Calu3 (cell line): ENCODE measurements around the gene TCP11L2. TPM values are rescaled to one million over a fixed set of nuclear protein-coding genes. Genes with fewer than 3 reads are reported as not detected.
"Not testable (repeated sequence)": the region's sequence is repeated elsewhere in the genome, so short reads cannot be mapped to it uniquely, and the experiment has no call there.

Experiments
- BruUV-seq: library from RNA; stranded (reverse); fragments of 400-500 nt; replicated peaks from 2 replicates; lab custom pipeline; 2021; lab: Mats Ljungman, UMichigan
- CTCF ChIA-PET: fragments of 300-600 bp; sonication (Branson Sonifier 250); formaldehyde crosslinking; loops from one replicate; lab custom pipeline; 2022; ENCODE audit warnings: antibody characterized with exemption; lab: Charles Lee
- DNase-seq: peaks from one replicate; pipeline ENCODE4 v3.0.0; 2022
- H3K27ac Mint-ChIP-seq: one replicate; pipeline ENCODE4 v1.8.0; 2022; ENCODE audit warnings: mixed read lengths; ENCODE audit not compliant: unreplicated experiment
- H3K27me3 Mint-ChIP-seq: one replicate; pipeline ENCODE4 v1.8.0; 2022; ENCODE audit warnings: mixed read lengths; ENCODE audit not compliant: unreplicated experiment
- H3K36me3 Mint-ChIP-seq: one replicate; pipeline ENCODE4 v1.8.0; 2022; ENCODE audit warnings: mild to moderate bottlenecking, moderate library complexity, mixed read lengths; ENCODE audit not compliant: insufficient read depth, unreplicated experiment
- H3K4me1 Mint-ChIP-seq: one replicate; pipeline ENCODE4 v1.8.0; 2022; ENCODE audit warnings: mild to moderate bottlenecking, low read depth, mixed read lengths; ENCODE audit not compliant: unreplicated experiment
- H3K4me3 Mint-ChIP-seq: one replicate; pipeline ENCODE4 v1.8.0; 2022; ENCODE audit warnings: mild to moderate bottlenecking, low read depth, moderate library complexity, mixed read lengths; ENCODE audit not compliant: unreplicated experiment
- H3K9me3 Mint-ChIP-seq: one replicate; pipeline ENCODE4 v1.8.0; 2022; ENCODE audit warnings: low read depth, mixed read lengths; ENCODE audit not compliant: unreplicated experiment
- intact Hi-C: fragments of 100-400 bp; cut with micrococcal nuclease; formaldehyde crosslinking; loops from one replicate; pipeline ENCODE4 v1.10.0; 2022; ENCODE audit not compliant: unreplicated experiment
- total RNA-seq: library from RNA; stranded (reverse); gene quantifications from 2 replicates; pipeline ENCODE4 v1.2.3, GENCODE V29; 2022
- TF ChIP-seq, protein P1 (sequence below): fragments of 200-600 bp; IDR thresholded peaks from one replicate; pipeline ENCODE4 v1.8.0; 2022; ENCODE audit warnings: antibody characterized with exemption; ENCODE audit not compliant: unreplicated experiment

TCP11L2 gene
- total RNA-seq, 1 experiment from 2014 or later: 37.7 TPM

- TF ChIP-seq, protein P1, sequence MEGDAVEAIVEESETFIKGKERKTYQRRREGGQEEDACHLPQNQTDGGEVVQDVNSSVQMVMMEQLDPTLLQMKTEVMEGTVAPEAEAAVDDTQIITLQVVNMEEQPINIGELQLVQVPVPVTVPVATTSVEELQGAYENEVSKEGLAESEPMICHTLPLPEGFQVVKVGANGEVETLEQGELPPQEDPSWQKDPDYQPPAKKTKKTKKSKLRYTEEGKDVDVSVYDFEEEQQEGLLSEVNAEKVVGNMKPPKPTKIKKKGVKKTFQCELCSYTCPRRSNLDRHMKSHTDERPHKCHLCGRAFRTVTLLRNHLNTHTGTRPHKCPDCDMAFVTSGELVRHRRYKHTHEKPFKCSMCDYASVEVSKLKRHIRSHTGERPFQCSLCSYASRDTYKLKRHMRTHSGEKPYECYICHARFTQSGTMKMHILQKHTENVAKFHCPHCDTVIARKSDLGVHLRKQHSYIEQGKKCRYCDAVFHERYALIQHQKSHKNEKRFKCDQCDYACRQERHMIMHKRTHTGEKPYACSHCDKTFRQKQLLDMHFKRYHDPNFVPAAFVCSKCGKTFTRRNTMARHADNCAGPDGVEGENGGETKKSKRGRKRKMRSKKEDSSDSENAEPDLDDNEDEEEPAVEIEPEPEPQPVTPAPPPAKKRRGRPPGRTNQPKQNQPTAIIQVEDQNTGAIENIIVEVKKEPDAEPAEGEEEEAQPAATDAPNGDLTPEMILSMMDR: no peak
- Mint-ChIP-seq H3K27ac (peak overlapping the region; percentile 86), H3K4me1 (peaks cover 12% of the 10 kb centered on the region), H3K4me3 (no peak overlapping the region), H3K9me3 (no peaks in the 10 kb centered on the region), H3K36me3 (peaks cover 11% of the 10 kb centered on the region), H3K27me3 (no peaks in the 10 kb centered on the region)
- CTCF ChIA-PET: interaction anchor here (0.9 to 1.0 kb wide), 2 partner anchors 13 to 420 kb away, joined by 3 read pairs; no protein-coding TSS in a partner anchor
- peak; percentile 45 for DNase-seq
- BruUV-seq: no TSS peak
- intact Hi-C loops: no loop called here
These were observed 67.3 kb downstream of the TCP11L2 start for GRCh38 chr12:106369624-106370346.

GRCh38 chr12:106378788-106379187 lies 76.3 kb downstream of the TCP11L2 start:
- CTCF ChIA-PET: no interaction called here
- Mint-ChIP-seq H3K27ac (no peak overlapping the region), H3K27me3 (no peaks in the 10 kb centered on the region), H3K4me3 (no peak overlapping the region), H3K36me3 (peaks cover 24% of the 10 kb centered on the region), H3K4me1 (peaks cover 10% of the 10 kb centered on the region), H3K9me3 (peaks cover 2% of the 10 kb centered on the region)
- intact Hi-C loops: no loop called here
- no peak for DNase-seq
- no TSS peak for BruUV-seq
- TF ChIP-seq, protein P1: no peak

- peaks cover 2% of the 10 kb centered on the region for H3K9me3 Mint-ChIP-seq
- CTCF ChIA-PET: no interaction called here
- H3K4me1 Mint-ChIP-seq: peaks cover 10% of the 10 kb centered on the region
- intact Hi-C loops: no loop called here
- no peak for DNase-seq
- H3K36me3 Mint-ChIP-seq: peaks cover 26% of the 10 kb centered on the region
- no peak overlapping the region for H3K4me3 Mint-ChIP-seq
- TF ChIP-seq, protein P1: no peak
- no peaks in the 10 kb centered on the region for H3K27me3 Mint-ChIP-seq
- no peak overlapping the region for H3K27ac Mint-ChIP-seq
- no TSS peak for BruUV-seq
These were observed 78.4 kb downstream of the TCP11L2 start for GRCh38 chr12:106380954-106381353.

DNA sequence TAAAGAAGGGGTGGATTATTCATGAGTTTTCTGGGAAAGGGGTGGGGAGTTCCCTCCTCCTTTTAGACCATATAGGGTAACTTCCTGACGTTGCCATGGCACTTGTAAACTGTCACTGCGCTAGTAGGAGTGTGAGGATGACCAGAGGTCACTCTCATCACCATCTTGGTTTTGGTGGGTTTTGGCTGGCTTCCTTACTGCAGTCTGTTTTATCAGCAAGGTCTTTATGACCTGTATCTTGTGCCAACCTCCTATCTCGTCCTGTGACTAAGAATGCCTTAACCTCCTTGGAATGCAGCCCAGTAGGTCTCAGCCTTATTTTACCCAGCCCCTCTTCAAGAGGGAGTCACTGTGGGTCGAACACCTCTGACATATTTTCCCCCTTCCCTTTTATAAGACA lies 79.3 kb downstream of the TCP11L2 start:
- BruUV-seq, H3K27ac Mint-ChIP-seq, H3K4me3 Mint-ChIP-seq, H3K9me3 Mint-ChIP-seq, H3K27me3 Mint-ChIP-seq, DNase-seq, intact Hi-C loops: not testable (repeated sequence)
- Mint-ChIP-seq H3K36me3 (peaks cover 26% of the 10 kb centered on the region), H3K4me1 (peaks cover 10% of the 10 kb centered on the region)
- CTCF ChIA-PET: interaction anchor here (0.7 kb wide), 1 partner anchor 457 kb away, joined by 5 read pairs; no protein-coding TSS in a partner anchor
